ENCODE data around the gene BCAS3. TPM values are rescaled to one million over a fixed set of nuclear protein-coding genes. Genes with fewer than 3 reads are reported as not detected.
A peak's percentile ranks its signal among the peaks of the same experiment; 100 is the strongest.

The BCAS3 gene
- total RNA-seq, 1 donor from 2014 or later, result 25.6 TPM

DNA sequence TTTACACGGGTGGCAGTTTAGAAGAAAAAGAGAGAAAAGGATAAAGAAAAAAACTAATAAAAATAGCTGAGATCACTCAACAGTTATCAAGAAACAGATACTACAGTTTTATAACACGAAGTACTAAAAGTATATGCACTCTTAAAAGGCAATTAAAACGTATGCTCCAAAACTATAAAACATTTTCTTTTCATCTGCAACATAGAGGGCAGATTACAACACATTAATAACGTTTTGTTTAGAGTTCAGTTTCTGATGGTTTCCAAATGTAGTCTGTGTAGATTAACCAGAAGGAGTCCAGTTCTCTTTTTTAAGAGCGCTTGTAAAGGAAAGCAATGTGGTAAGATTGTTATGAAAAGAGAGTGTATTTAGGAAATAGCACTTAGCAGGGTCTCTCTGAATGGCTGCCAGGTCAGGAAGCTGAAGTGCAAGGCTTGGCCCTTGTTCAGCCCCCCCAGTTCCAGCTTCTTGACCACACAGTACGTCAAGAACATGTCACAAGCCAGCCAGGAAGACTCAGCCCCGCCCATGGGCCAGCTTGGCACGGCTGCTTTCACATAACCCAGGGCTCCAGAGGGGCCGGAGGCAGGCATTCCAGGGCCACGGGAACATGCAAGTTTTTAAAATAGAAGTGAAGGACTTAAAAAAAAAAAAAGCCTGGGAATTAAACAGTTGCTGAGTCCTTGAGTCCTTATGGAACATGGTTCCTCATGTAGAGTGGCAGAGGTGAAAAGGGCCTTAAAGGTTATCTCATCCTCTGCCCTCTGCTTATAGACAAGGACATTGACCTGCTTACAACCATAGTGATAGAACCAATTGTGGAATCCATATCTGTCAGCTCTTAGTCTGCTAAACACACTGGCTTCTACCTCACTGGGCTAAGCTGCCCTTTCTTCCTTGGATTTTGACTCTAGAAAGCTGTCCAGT is 574.6 kb downstream of the BCAS3 start:
- DNase-seq (ENCODE audit: low spot score), result peak; percentile 90

- peak; percentile 35 for DNase-seq (ENCODE audit: low spot score)
Measured at GRCh38 chr17:61253362-61253761, 575.7 kb downstream of the BCAS3 start.

- no peak for DNase-seq (ENCODE audit: low spot score)
Measured at GRCh38 chr17:61253937-61254574, 576.4 kb downstream of the BCAS3 start.

DNA sequence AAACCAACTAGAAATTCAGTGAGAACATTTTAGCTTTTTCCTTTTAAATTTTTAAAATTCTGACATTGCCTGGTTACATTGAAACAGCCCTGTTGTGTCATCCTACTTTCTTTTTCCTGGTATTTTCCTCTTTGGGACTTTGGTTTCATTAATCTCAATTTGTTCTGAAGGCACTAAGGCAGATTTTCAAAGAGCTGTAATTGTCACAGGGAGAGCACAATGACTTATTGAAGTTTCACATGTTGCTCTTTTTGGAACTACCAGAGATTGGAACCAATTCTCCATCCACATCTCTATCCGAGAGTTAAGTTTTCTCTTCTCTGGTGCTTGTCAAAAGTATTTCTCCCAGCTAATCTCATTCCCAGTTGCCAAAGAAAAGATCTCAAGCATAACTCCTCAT is 577.3 kb downstream of the BCAS3 start:
- no peak for DNase-seq (ENCODE audit: low spot score)

DNA sequence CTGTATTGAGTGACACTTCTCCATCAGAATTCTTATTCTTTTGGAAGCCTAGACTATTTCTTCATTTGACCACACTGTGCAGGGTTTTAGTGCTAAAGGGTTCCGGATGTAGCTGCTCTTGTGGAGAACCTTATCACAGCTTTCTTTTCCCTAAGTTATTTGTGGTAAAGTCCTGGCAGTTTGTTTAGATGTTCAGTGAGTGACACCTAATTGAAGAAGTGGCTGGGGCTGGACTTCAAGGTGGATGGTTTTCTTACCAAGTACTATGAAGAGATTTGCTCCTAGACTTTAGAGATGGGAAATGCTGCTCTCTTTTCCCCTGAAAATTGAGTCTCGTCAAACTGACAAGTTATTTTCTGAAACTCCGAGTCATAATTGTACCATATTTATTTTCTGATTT is 578.0 kb downstream of the BCAS3 start:
- no peak for DNase-seq (ENCODE audit: low spot score)

GRCh38 chr17:61259360-61259759 is 581.7 kb downstream of the BCAS3 start:
- no peak for DNase-seq (ENCODE audit: low spot score)

- DNase-seq (ENCODE audit: low spot score), result no peak
Measured at GRCh38 chr17:61260071-61260797, 582.6 kb downstream of the BCAS3 start.

GRCh38 chr17:61261001-61261637 is 583.5 kb downstream of the BCAS3 start:
- DNase-seq (ENCODE audit: low spot score), result no peak

DNA sequence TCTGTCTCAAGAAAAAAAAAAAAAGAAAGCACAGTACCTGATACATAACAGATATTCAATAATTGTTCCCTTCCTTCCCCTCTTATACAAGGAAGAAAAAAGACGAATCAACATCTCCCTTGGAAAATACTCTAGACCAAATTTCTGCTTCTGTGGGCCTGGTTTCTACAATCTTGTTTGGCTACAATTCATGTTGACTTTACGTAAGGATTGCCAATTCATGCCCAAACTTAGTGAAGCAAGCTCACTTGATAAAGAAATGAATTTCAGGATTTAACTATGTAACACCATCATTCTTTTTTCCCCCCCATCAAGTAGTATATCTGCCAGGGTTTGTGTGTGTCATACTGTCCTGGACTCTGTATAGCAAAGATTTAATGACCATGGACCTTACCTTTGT is 587.7 kb downstream of the BCAS3 start:
- no peak for DNase-seq (ENCODE audit: low spot score)

GRCh38 chr17:61267847-61268246 is 590.2 kb downstream of the BCAS3 start:
- DNase-seq (ENCODE audit: low spot score), result no peak

GRCh38 chr17:61275395-61275794 is 597.7 kb downstream of the BCAS3 start:
- DNase-seq (ENCODE audit: low spot score), result no peak

DNA sequence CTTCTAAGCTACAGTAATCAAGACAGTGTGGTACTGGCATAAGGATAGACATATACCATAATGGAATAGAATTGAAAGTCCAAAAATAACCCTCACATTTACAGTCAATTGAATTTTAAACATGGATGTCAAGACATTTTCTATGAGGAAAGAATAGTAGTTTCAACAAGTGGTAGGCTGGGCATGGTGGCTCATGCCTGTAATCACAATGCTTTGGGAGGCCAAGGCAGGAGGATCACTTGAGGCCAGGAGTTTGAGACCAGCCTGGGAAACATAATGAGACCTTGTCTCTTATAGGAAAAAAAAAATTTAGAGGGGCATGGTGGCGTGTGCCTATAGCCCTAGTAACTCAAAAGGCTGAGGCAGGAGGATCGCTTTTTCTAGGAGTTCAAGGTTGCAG is 599.2 kb downstream of the BCAS3 start:
- no peak for DNase-seq (ENCODE audit: low spot score)

DNA sequence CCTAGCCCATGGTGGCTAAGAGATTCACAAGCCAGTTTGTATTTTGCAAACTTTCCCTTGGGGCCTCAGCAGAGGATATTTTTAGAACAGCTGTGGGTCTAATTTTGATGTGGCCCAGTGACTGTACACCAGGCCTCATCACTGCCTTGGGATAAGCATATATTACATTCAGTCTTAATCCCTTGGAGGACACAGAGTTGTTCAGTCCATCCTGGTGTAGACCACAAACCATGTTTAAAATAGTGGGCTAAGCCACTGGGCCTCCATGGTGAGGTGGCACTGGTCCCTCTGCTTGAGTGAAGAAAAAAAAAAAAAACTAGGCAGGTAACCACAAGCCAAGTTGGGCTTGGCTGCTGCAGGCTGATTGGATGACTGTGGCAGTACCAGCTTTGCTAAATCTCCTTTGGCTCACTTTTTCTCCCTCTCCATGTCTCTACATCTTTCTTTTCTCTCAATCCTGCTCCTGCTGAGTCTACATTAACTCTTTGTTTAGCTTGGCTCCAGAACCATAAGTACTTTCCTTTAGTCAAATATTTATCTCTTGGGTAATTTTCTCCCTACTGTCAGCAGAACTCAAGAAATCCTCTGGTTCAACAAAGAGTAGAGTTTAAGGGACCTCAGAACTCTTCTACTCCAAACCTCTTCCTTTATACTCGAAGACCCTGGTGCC is 602.0 kb downstream of the BCAS3 start:
- DNase-seq (ENCODE audit: low spot score), result no peak

GRCh38 chr17:61280338-61280737 is 602.7 kb downstream of the BCAS3 start:
- no peak for DNase-seq (ENCODE audit: low spot score)

GRCh38 chr17:61280851-61281250 is 603.2 kb downstream of the BCAS3 start:
- no peak for DNase-seq (ENCODE audit: low spot score)

DNA sequence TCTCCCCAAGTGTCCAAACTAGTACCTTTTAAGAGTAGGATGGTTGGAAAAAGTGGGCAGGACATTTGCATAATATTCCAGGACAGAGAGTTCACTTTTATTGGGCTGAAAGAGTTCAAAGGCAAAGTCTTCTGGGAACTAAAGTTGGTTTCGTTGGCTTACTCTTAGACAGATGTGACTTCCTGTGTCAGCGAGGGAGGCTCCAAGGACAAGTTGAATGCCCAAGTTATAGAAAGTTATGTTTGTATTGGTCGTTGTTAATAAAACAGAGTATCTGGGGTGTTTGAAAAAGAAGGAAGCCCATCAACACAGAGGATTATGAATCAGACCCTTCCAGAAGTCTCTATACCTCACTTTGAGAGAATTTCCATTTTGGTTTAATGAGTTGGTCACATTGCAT is 604.7 kb downstream of the BCAS3 start:
- no peak for DNase-seq (ENCODE audit: low spot score)

DNA sequence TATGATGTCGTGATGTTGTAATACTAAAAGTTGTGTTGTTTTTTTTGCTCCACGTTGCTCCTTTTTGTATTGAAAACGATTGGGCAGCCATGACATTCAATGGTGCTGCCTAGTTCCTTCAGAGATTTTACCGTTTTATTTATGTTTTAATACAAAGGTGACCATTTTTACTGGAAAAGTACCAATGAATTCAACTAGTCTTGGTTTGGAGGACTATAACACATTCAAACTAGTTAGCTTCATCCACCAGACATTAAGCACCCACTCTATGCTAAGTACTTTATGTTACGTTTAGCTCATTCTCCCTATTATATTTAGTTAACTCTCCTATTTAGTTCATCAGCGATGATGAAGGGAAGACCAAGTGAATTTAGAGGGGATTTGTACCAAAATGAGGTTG is 605.4 kb downstream of the BCAS3 start:
- DNase-seq (ENCODE audit: low spot score), result no peak

- no peak for DNase-seq (ENCODE audit: low spot score)
Measured at GRCh38 chr17:61284174-61284573, 606.5 kb downstream of the BCAS3 start.

- no peak for DNase-seq (ENCODE audit: low spot score)
Measured at GRCh38 chr17:61284746-61285145, 607.1 kb downstream of the BCAS3 start.

DNA sequence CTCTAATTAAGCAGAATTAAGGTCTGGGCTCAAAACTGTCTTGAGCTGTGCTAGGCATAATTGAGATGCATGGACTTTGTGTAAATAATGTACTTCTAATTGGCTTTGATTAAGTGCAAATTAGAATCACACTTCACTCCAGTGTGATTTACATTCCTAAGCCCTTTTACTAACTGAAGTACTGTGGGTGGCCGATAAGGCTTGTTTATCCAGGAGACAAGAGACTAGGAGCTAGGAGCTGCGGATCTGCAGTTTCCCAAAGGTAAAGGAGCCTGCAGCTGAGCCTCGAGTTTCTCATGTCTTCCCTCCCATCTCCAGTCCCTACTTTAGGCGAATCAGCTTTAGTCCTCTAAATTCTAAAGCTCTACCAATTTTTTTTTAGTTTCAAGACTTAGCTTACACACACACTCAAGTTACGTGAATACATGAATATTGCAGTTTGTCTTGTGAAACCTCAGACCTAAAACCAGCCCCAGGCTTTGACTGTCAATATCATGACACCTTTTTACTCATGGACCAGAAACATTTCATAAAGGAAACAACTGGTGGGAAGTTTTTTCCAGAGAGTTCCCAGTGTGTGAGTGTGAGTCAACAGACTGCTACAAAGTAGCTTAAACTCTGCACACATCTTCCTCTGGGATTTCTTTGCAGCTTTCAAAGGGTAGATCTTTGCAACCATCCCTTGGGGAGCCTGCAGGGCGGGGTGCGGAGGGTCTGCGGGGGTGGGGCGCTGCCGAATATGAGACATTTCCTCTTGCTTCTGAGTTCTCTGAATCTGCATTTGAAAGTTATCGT is 608.1 kb downstream of the BCAS3 start:
- DNase-seq (ENCODE audit: low spot score), result no peak

DNA sequence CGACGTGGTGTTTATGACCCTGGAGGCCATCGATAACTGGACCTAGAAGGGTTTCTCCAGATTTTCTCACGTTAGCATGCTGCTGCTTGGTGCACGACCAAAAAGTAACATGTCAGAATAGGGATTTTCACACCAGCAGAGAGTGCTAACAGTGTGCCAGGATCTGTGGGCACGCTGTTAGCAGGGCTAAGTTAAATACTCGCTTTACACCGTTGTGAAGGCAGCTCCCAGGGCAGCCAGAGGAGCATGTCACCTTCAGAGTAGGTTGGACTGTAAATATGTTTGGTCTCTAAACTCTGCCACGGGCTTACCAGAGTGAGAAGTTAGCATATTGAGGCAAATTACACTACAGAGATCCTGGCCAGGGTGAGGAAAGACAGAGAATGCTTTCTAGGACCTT is 608.8 kb downstream of the BCAS3 start:
- DNase-seq (ENCODE audit: low spot score), result no peak
